Upper lobe of right lung (tissue), 1 donor: ENCODE results near the gene MSTN. TPM values are rescaled to one million over a fixed set of nuclear protein-coding genes. Genes with fewer than 3 reads are reported as not detected.

Source experiments
- ATAC-seq: fragments of 200-7000 bp; cut with Tn5 transposase; one replicate; pipeline ENCODE4 v1.9.1; 2020; ENCODE audit warnings: mild to moderate bottlenecking, moderate library complexity
- DNase-seq: peaks from one replicate; pipeline ENCODE4 v3.0.0-alpha.2; 2020
- H3K27ac ChIP-seq: fragments of 200-600 bp; one replicate; pipeline ENCODE4 v1.8.0; 2022
- H3K27me3 ChIP-seq: fragments of 200-600 bp; one replicate; pipeline ENCODE4 v1.8.0; 2022; ENCODE audit warnings: mild to moderate bottlenecking
- H3K36me3 ChIP-seq: fragments of 200-600 bp; one replicate; pipeline ENCODE4 v1.8.0; 2022
- H3K4me1 ChIP-seq: fragments of 200-600 bp; one replicate; pipeline ENCODE4 v1.8.0; 2022
- H3K4me3 ChIP-seq: fragments of 200-600 bp; one replicate; pipeline ENCODE4 v1.8.0; 2022; ENCODE audit warnings: mild to moderate bottlenecking
- H3K9me3 ChIP-seq: fragments of 200-600 bp; one replicate; pipeline ENCODE4 v1.8.0; 2022
- CTCF ChIP-seq: fragments of 200-600 bp; IDR thresholded peaks from one replicate; pipeline ENCODE4 v1.8.0; 2022; ENCODE audit warnings: antibody characterized with exemption
- intact Hi-C: fragments of 100-400 bp; cut with DNase I; formaldehyde crosslinking; loops from one replicate; pipeline ENCODE4 v1.11.0; 2022
- total RNA-seq: library from RNA; stranded (reverse); fragmentation: NEBNext Ultra II Directional; extraction: Animal tissue kit (Norgen Biotek cat#: 25700); gene quantifications from one replicate; pipeline ENCODE4 v1.2.1, GENCODE V29; 2021
- donor health status: DM: no; HTN: yes; CAD: no; lungs with severe emphysema.

The MSTN gene
- total RNA-seq, 1 donor from 2014 or later = not detected

- intact Hi-C loops = no loop called here
- H3K27me3 ChIP-seq = no peaks in the 10 kb centered on the region
- H3K4me1 ChIP-seq = no peaks in the 10 kb centered on the region
- no peak for TF ChIP-seq CTCF
- no peak for ATAC-seq
- H3K9me3 ChIP-seq = no peaks in the 10 kb centered on the region
- DNase-seq = no peak
- no peaks in the 10 kb centered on the region for H3K36me3 ChIP-seq
- no peak overlapping the region for H3K4me3 ChIP-seq
- no peak overlapping the region for H3K27ac ChIP-seq
Measured at GRCh38 chr2:190063624-190064023, 1.1 kb upstream of the MSTN start.

- DNase-seq (no peak), ATAC-seq (no peak)
- TF ChIP-seq CTCF = no peak
- Histone ChIP-seq H3K27me3 (no peaks in the 10 kb centered on the region), H3K27ac (no peak overlapping the region), H3K36me3 (no peaks in the 10 kb centered on the region), H3K4me1 (no peaks in the 10 kb centered on the region), H3K4me3 (no peak overlapping the region), H3K9me3 (no peaks in the 10 kb centered on the region)
- intact Hi-C loops = no loop called here
Measured at GRCh38 chr2:190062053-190062452, 476 bp downstream of the MSTN start.

GRCh38 chr2:190060626-190061025 is 1.9 kb downstream of the MSTN start:
- no peak overlapping the region for H3K4me3 ChIP-seq
- no peaks in the 10 kb centered on the region for H3K27me3 ChIP-seq
- intact Hi-C loops = no loop called here
- no peaks in the 10 kb centered on the region for H3K4me1 ChIP-seq
- no peak for ATAC-seq
- no peak for DNase-seq
- no peaks in the 10 kb centered on the region for H3K9me3 ChIP-seq
- no peaks in the 10 kb centered on the region for H3K36me3 ChIP-seq
- no peak for TF ChIP-seq CTCF
- no peak overlapping the region for H3K27ac ChIP-seq

- H3K27me3 ChIP-seq = no peaks in the 10 kb centered on the region
- H3K4me3 ChIP-seq = no peak overlapping the region
- ATAC-seq (no peak), DNase-seq (no peak)
- H3K27ac ChIP-seq = no peak overlapping the region
- TF ChIP-seq CTCF = no peak
- no peaks in the 10 kb centered on the region for H3K4me1 ChIP-seq
- intact Hi-C loops = no loop called here
- no peaks in the 10 kb centered on the region for H3K9me3 ChIP-seq
- H3K36me3 ChIP-seq = no peaks in the 10 kb centered on the region
Measured at GRCh38 chr2:190060019-190060418, 2.5 kb downstream of the MSTN start.

GRCh38 chr2:190053426-190053825 is 9.1 kb downstream of the MSTN start:
- Histone ChIP-seq H3K4me1 (no peaks in the 10 kb centered on the region), H3K9me3 (no peaks in the 10 kb centered on the region), H3K4me3 (no peak overlapping the region), H3K27me3 (no peaks in the 10 kb centered on the region), H3K36me3 (no peaks in the 10 kb centered on the region), H3K27ac (no peak overlapping the region)
- no peak for DNase-seq
- no peak for ATAC-seq
- TF ChIP-seq CTCF = no peak
- intact Hi-C loops = no loop called here

- TF ChIP-seq CTCF = no peak
- ATAC-seq (no peak), DNase-seq (no peak)
- Histone ChIP-seq H3K36me3 (no peaks in the 10 kb centered on the region), H3K27me3 (no peaks in the 10 kb centered on the region), H3K4me1 (no peaks in the 10 kb centered on the region), H3K9me3 (no peaks in the 10 kb centered on the region), H3K27ac (no peak overlapping the region), H3K4me3 (no peak overlapping the region)
- intact Hi-C loops = no loop called here
Measured at GRCh38 chr2:190052307-190052706, 10.2 kb downstream of the MSTN start.
